ENCODE data around the gene HIKESHI. TPM values are rescaled to one million over a fixed set of nuclear protein-coding genes. Genes with fewer than 3 reads are reported as not detected.
A peak's percentile ranks its signal among the peaks of the same experiment; 100 is the strongest.

Gene HIKESHI
- total and polyA plus RNA-seq, 2 of the 13 experiments (the other 11 are each of a cell fraction or from before 2014, with no cell fraction given) = 67.8 to 74.8 TPM

- no peak for TF ChIP-seq BCLAF1 (IDR thresholded peaks at IDR 0.05)
- TF ChIP-seq ZFP36L1 (CRISPR knock-in tag; IDR thresholded peaks at IDR 0.05) = no peak; the same call in 1 of the 2 replicates
- peak; percentile 79 to 86 for TF ChIP-seq HMGXB4 (CRISPR knock-in tag; IDR thresholded peaks at IDR 0.05; ENCODE audit: borderline replicate concordance in 1 of 2, low read depth in 1 of 2)
- peak; percentile 56 for TF ChIP-seq ZNF883 (CRISPR knock-in tag; IDR thresholded peaks at IDR 0.05; ENCODE audit: not compliant biosample characterization)
- TF ChIP-seq SNAPC2 (CRISPR knock-in tag; IDR thresholded peaks at IDR 0.05) = no peak
- TF ChIP-seq JUN (CRISPR knock-in tag; IDR thresholded peaks at IDR 0.05) = no peak
- TF ChIP-seq RNF2 (conservative IDR thresholded peaks at IDR 0.05; ENCODE audit: low read depth) = no peak
- TF ChIP-seq ZFYVE20 (CRISPR knock-in tag; IDR thresholded peaks at IDR 0.05; ENCODE audit: borderline replicate concordance, low read depth) = no peak
- peak; percentile 89 for TF ChIP-seq ZFY (CRISPR knock-in tag; IDR thresholded peaks at IDR 0.05)
- no peak for TF ChIP-seq HOXA9 (CRISPR knock-in tag; IDR thresholded peaks at IDR 0.05; ENCODE audit: borderline replicate concordance)
- peak; percentile 22; the same call in 1 of the 2 replicates for TF ChIP-seq ZNF816 (CRISPR knock-in tag; IDR thresholded peaks at IDR 0.05; ENCODE audit: borderline replicate concordance)
- peak; percentile 80 for TF ChIP-seq SP2 (CRISPR knock-in tag; IDR thresholded peaks at IDR 0.05)
- no peak for TF ChIP-seq ZNF367 (CRISPR knock-in tag; IDR thresholded peaks at IDR 0.05; ENCODE audit: borderline replicate concordance)
- peak; percentile 89 for TF ChIP-seq NAIF1 (CRISPR knock-in tag; IDR thresholded peaks at IDR 0.05; ENCODE audit: borderline replicate concordance)
- no peak for TF ChIP-seq GMEB2 (CRISPR knock-in tag; IDR thresholded peaks at IDR 0.05; ENCODE audit: low read depth)
- TF ChIP-seq PRDM10 (CRISPR knock-in tag; IDR thresholded peaks at IDR 0.05; ENCODE audit: low read depth) = peak; percentile 59
- TF ChIP-seq HDAC2 (CRISPR knock-in tag; IDR thresholded peaks at IDR 0.05) = peak; percentile 78
- peak; percentile 56; the same call in 1 of the 2 replicates for TF ChIP-seq NCOA2 (CRISPR knock-in tag; IDR thresholded peaks at IDR 0.05)
Observed at GRCh38 chr11:86302092-86302793, at the start of gene HIKESHI (continued).

Data from HepG2 (cell line).